ENCODE data around the gene ERCC6L2. TPM values are rescaled to one million over a fixed set of nuclear protein-coding genes. Genes with fewer than 3 reads are reported as not detected.
A peak's percentile ranks its signal among the peaks of the same experiment; 100 is the strongest.

Gene ERCC6L2
- total and polyA plus RNA-seq, 9 of the 15 experiments (the other 6 are each of a cell fraction or from before 2014, with no cell fraction given) = 7.8 to 42.8 (median 23.6) TPM

- 0 out of 4 replicates have a peak, but pooled peaks of 1 of the 2 experiments have one; percentile 34 for TF ChIP-seq ZMIZ1 (IDR thresholded peaks at IDR 0.05; ENCODE audit: low read depth in 2 of 2, low read length in 2 of 2)
- no peak for TF ChIP-seq NCOA6 (IDR thresholded peaks at IDR 0.05)
- TF ChIP-seq ZNF175 (CRISPR knock-in tag; IDR thresholded peaks at IDR 0.05; ENCODE audit: low read depth) = no peak
- no peak for TF ChIP-seq SMARCC2 (IDR thresholded peaks at IDR 0.05; ENCODE audit: low read depth)
- no peak for TF ChIP-seq PTTG1 (tag; IDR thresholded peaks at IDR 0.05; ENCODE audit: low read depth)
- TF ChIP-seq RFX5 (IDR thresholded peaks at IDR 0.05; ENCODE audit: low read depth, low read length) = no peak
- no peak for TF ChIP-seq CHD2 (IDR thresholded peaks at IDR 0.05; ENCODE audit: low read depth, low read length)
- TF ChIP-seq RCOR1 (IDR thresholded peaks at IDR 0.05; ENCODE audit: borderline replicate concordance in 1 of 2, low read depth in 2 of 2, low read length in 2 of 2) = peak in 1 of 2 experiments; percentile 21; a peak in 1 of 4 replicates
- TF ChIP-seq DNMT1 (IDR thresholded peaks at IDR 0.05) = no peak
- TF ChIP-seq DPF2 (IDR thresholded peaks at IDR 0.05) = 0 out of 2 replicates have a peak, but pooled peaks have one; percentile 28
- no peak for TF ChIP-seq TFAM (CRISPR knock-in tag; conservative IDR thresholded peaks at IDR 0.05)
- TF ChIP-seq NR3C1 (CRISPR knock-in tag; IDR thresholded peaks at IDR 0.05) = no peak
- TF ChIP-seq IRF2 (CRISPR knock-in tag; IDR thresholded peaks at IDR 0.05) = no peak
- TF ChIP-seq NONO (IDR thresholded peaks at IDR 0.05; ENCODE audit: low read depth in 2 of 2, low read length in 1 of 2) = no peak
- TF ChIP-seq SRSF7 (optimal IDR thresholded peaks at IDR 0.05; ENCODE audit: low read depth, low read length) = no peak
- TF ChIP-seq ZNF263 (CRISPR knock-in tag; IDR thresholded peaks at IDR 0.05; ENCODE audit: borderline replicate concordance) = no peak
- TF ChIP-seq NCOR1 (IDR thresholded peaks at IDR 0.05) = 0 out of 2 replicates have a peak, but pooled peaks have one; percentile 10
- 0 out of 2 replicates have a peak, but pooled peaks have one; percentile 14 for TF ChIP-seq RNF2 (IDR thresholded peaks at IDR 0.05)
- TF ChIP-seq, protein P1, sequence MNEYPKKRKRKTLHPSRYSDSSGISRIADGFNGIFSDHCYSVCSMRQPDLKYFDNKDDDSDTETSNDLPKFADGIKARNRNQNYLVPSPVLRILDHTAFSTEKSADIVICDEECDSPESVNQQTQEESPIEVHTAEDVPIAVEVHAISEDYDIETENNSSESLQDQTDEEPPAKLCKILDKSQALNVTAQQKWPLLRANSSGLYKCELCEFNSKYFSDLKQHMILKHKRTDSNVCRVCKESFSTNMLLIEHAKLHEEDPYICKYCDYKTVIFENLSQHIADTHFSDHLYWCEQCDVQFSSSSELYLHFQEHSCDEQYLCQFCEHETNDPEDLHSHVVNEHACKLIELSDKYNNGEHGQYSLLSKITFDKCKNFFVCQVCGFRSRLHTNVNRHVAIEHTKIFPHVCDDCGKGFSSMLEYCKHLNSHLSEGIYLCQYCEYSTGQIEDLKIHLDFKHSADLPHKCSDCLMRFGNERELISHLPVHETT (CRISPR knock-in tag; conservative IDR thresholded peaks at IDR 0.05 in 1 of 2, IDR thresholded peaks at IDR 0.05 in 1 of 2) = no peak
- TF ChIP-seq RFX7 (CRISPR knock-in tag; IDR thresholded peaks at IDR 0.05) = no peak
- no peak for TF ChIP-seq SRSF3 (IDR thresholded peaks at IDR 0.05; ENCODE audit: insufficient read depth, low read length)
- TF ChIP-seq, protein P2, sequence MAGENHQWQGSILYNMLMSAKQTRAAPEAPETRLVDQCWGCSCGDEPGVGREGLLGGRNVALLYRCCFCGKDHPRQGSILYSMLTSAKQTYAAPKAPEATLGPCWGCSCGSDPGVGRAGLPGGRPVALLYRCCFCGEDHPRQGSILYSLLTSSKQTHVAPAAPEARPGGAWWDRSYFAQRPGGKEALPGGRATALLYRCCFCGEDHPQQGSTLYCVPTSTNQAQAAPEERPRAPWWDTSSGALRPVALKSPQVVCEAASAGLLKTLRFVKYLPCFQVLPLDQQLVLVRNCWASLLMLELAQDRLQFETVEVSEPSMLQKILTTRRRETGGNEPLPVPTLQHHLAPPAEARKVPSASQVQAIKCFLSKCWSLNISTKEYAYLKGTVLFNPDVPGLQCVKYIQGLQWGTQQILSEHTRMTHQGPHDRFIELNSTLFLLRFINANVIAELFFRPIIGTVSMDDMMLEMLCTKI (IDR thresholded peaks at IDR 0.05; ENCODE audit: partially characterized antibody) = no peak
- no peak for TF ChIP-seq NFRKB (IDR thresholded peaks at IDR 0.05; ENCODE audit: low read depth)
- no peak for TF ChIP-seq ZZZ3 (IDR thresholded peaks at IDR 0.05)
- TF ChIP-seq XRCC4 (IDR thresholded peaks at IDR 0.05; ENCODE audit: extremely low read depth, insufficient read depth, insufficient read length) = no peak
Observed at GRCh38 chr9:95874989-95875304, 544 bp upstream of the ERCC6L2 start (continued).

All from K562 (cell line).